ENCODE measurements around the gene MLEC.

Gene MLEC

GRCh38 chr12:120710805-120711296, 23.9 kb downstream of the MLEC start:
- ChIA-PET POLR2A (interaction anchor here (1.0 to 1.7 kb wide), 4 partner anchors 14 to 130 kb away, joined by 3 to 4 read pairs (median 4); partner anchors contain the start of genes ACADS, MLEC and POP5), CTCF (interaction anchor here (1.1 kb wide), 1 partner anchor 62 kb away, joined by 3 read pairs; no protein-coding TSS in a partner anchor)
- DNase-seq (ENCODE audit: extremely low spot score): peak; percentile 42
- TF ChIP-seq L3MBTL2 (conservative IDR thresholded peaks at IDR 0.05): no peak
- TF ChIP-seq CTBP1 (IDR thresholded peaks at IDR 0.05; ENCODE audit: borderline replicate concordance): no peak
- no peak for TF ChIP-seq HDGF (IDR thresholded peaks at IDR 0.05; ENCODE audit: borderline replicate concordance)
- no peak for TF ChIP-seq LEF1 (IDR thresholded peaks at IDR 0.05; ENCODE audit: borderline replicate concordance)
- no peak for TF ChIP-seq FOXM1 (IDR thresholded peaks at IDR 0.05; ENCODE audit: borderline replicate concordance)

- TF ChIP-seq FOXK2 (IDR thresholded peaks at IDR 0.05) (no peak), ELF4 (IDR thresholded peaks at IDR 0.05) (no peak), SP1 (IDR thresholded peaks at IDR 0.05) (no peak), LEF1 (IDR thresholded peaks at IDR 0.05; ENCODE audit: borderline replicate concordance) (no peak), NFRKB (IDR thresholded peaks at IDR 0.05) (no peak), SUZ12 (IDR thresholded peaks at IDR 0.05) (no peak), HDGF (IDR thresholded peaks at IDR 0.05; ENCODE audit: borderline replicate concordance) (no peak), ZNF384 (IDR thresholded peaks at IDR 0.05) (no peak), FOXM1 (IDR thresholded peaks at IDR 0.05; ENCODE audit: borderline replicate concordance) (no peak), L3MBTL2 (conservative IDR thresholded peaks at IDR 0.05) (no peak), ARNT (IDR thresholded peaks at IDR 0.05) (no peak), FOXA1 (IDR thresholded peaks at IDR 0.05) (no peak), TARDBP (IDR thresholded peaks at IDR 0.05) (no peak), PKNOX1 (IDR thresholded peaks at IDR 0.05) (no peak), CTBP1 (IDR thresholded peaks at IDR 0.05; ENCODE audit: borderline replicate concordance) (no peak), BHLHE40 (IDR thresholded peaks at IDR 0.05; ENCODE audit: borderline replicate concordance) (no peak)
- ChIA-PET CTCF (interaction anchor here (0.6 to 1.1 kb wide), 2 partner anchors 20 to 62 kb away, joined by 3 read pairs; no protein-coding TSS in a partner anchor), POLR2A (interaction anchor here (1.1 to 1.7 kb wide), 2 partner anchors 23 to 130 kb away, joined by 4 read pairs; partner anchors contain the start of gene POP5)
- DNase-seq (ENCODE audit: extremely low spot score): no peak
These were observed 24.5 kb downstream of the MLEC start for GRCh38 chr12:120711411-120711810.

- no peak for TF ChIP-seq ARNT (IDR thresholded peaks at IDR 0.05)
- no peak for TF ChIP-seq CTBP1 (IDR thresholded peaks at IDR 0.05; ENCODE audit: borderline replicate concordance)
- no peak for TF ChIP-seq NFRKB (IDR thresholded peaks at IDR 0.05)
- TF ChIP-seq SP1 (IDR thresholded peaks at IDR 0.05): no peak
- TF ChIP-seq PKNOX1 (IDR thresholded peaks at IDR 0.05): no peak
- no peak for TF ChIP-seq LEF1 (IDR thresholded peaks at IDR 0.05; ENCODE audit: borderline replicate concordance)
- no peak for TF ChIP-seq SUZ12 (IDR thresholded peaks at IDR 0.05)
- no peak for TF ChIP-seq FOXM1 (IDR thresholded peaks at IDR 0.05; ENCODE audit: borderline replicate concordance)
- TF ChIP-seq FOXK2 (IDR thresholded peaks at IDR 0.05): no peak
- no peak for TF ChIP-seq ZNF384 (IDR thresholded peaks at IDR 0.05)
- TF ChIP-seq ELF4 (IDR thresholded peaks at IDR 0.05): no peak
- TF ChIP-seq HDGF (IDR thresholded peaks at IDR 0.05; ENCODE audit: borderline replicate concordance): no peak
- no peak for TF ChIP-seq TARDBP (IDR thresholded peaks at IDR 0.05)
- no peak for TF ChIP-seq BHLHE40 (IDR thresholded peaks at IDR 0.05; ENCODE audit: borderline replicate concordance)
- TF ChIP-seq L3MBTL2 (conservative IDR thresholded peaks at IDR 0.05): no peak
- TF ChIP-seq FOXA1 (IDR thresholded peaks at IDR 0.05): no peak
- DNase-seq (ENCODE audit: extremely low spot score): no peak
- ChIA-PET CTCF (no interaction called here), POLR2A (no interaction called here)
These were observed 25.7 kb downstream of the MLEC start for GRCh38 chr12:120712610-120713009.

GRCh38 chr12:120713861-120714482, 27.0 kb downstream of the MLEC start:
- ChIA-PET CTCF (no interaction called here), POLR2A (no interaction called here)
- no peak for TF ChIP-seq NFRKB (IDR thresholded peaks at IDR 0.05)
- TF ChIP-seq BHLHE40 (IDR thresholded peaks at IDR 0.05; ENCODE audit: borderline replicate concordance): no peak
- TF ChIP-seq FOXK2 (IDR thresholded peaks at IDR 0.05): no peak
- no peak for TF ChIP-seq SP1 (IDR thresholded peaks at IDR 0.05)
- TF ChIP-seq SUZ12 (IDR thresholded peaks at IDR 0.05): no peak
- no peak for TF ChIP-seq FOXA1 (IDR thresholded peaks at IDR 0.05)
- TF ChIP-seq HDGF (IDR thresholded peaks at IDR 0.05; ENCODE audit: borderline replicate concordance): no peak
- TF ChIP-seq L3MBTL2 (conservative IDR thresholded peaks at IDR 0.05): no peak
- TF ChIP-seq PKNOX1 (IDR thresholded peaks at IDR 0.05): no peak
- TF ChIP-seq TARDBP (IDR thresholded peaks at IDR 0.05): no peak
- no peak for TF ChIP-seq ELF4 (IDR thresholded peaks at IDR 0.05)
- no peak for TF ChIP-seq LEF1 (IDR thresholded peaks at IDR 0.05; ENCODE audit: borderline replicate concordance)
- no peak for TF ChIP-seq ARNT (IDR thresholded peaks at IDR 0.05)
- no peak for TF ChIP-seq ZNF384 (IDR thresholded peaks at IDR 0.05)
- TF ChIP-seq CTBP1 (IDR thresholded peaks at IDR 0.05; ENCODE audit: borderline replicate concordance): no peak
- TF ChIP-seq FOXM1 (IDR thresholded peaks at IDR 0.05; ENCODE audit: borderline replicate concordance): no peak
- DNase-seq (ENCODE audit: extremely low spot score): peak; percentile 78

DNA sequence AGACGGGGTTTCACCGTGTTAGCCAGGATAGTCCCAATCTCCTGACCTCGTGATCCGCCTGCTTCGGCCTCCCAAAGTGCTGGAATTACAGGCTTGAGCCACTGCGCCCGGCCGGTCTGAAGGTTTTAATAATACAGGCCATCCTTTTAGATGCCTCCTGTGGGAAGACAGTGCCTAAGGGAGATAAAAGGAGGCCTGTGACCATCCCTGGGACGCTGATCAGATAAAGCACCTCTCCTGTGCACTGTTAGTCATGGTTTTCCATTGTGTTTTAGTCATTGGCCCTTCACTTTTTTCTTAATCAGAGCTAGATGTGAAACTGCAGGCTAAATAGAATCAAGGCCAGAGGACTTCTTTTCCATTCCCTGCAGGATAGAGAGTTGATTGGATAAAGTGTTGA, 31.1 kb downstream of the MLEC start:
- TF ChIP-seq ELF4 (IDR thresholded peaks at IDR 0.05) (no peak), NFRKB (IDR thresholded peaks at IDR 0.05) (no peak), ARNT (IDR thresholded peaks at IDR 0.05) (no peak), ZNF384 (IDR thresholded peaks at IDR 0.05) (no peak), SP1 (IDR thresholded peaks at IDR 0.05) (no peak), SUZ12 (IDR thresholded peaks at IDR 0.05) (no peak), FOXA1 (IDR thresholded peaks at IDR 0.05) (no peak), LEF1 (IDR thresholded peaks at IDR 0.05; ENCODE audit: borderline replicate concordance) (no peak), PKNOX1 (IDR thresholded peaks at IDR 0.05) (no peak), BHLHE40 (IDR thresholded peaks at IDR 0.05; ENCODE audit: borderline replicate concordance) (no peak), FOXK2 (IDR thresholded peaks at IDR 0.05) (no peak), CTBP1 (IDR thresholded peaks at IDR 0.05; ENCODE audit: borderline replicate concordance) (no peak), L3MBTL2 (conservative IDR thresholded peaks at IDR 0.05) (no peak)
- ChIA-PET POLR2A (no interaction called here), CTCF (no interaction called here)
- DNase-seq (ENCODE audit: extremely low spot score): no peak

Measured in HEK293T (cell line).